ENCODE measurements around the gene NPTX2. TPM values are rescaled to one million over a fixed set of nuclear protein-coding genes. Genes with fewer than 3 reads are reported as not detected.

NPTX2 gene
- total RNA-seq, 3 donors from 2014 or later (not counting 1 experiment from before 2014, with no cell fraction given), result 0.14 TPM; not detected in 2

DNA sequence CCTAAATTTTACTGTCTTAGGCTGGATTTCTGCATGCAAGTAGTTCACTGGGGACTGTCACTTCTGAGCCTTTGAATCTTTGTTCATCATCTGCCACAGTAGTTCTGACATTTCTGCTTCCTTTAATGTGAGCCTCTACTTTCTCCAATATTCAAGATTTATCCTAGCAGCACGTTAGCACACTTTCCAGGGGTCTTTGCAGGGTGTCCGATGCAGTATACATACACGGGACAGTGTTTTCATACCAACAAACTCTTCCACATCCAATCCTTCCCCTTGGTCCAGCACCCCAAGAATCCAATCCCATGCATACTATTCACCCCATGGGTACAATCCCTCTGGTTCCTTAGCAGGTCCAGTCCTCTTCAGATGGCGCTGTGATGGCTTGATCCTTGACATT, 22.7 kb upstream of the NPTX2 start:
- Histone ChIP-seq H3K27me3 (ENCODE audit: control insufficient read depth, insufficient read depth, low read length) (no peaks in the 10 kb centered on the region), H3K27ac (ENCODE audit: low read length) (no peak overlapping the region), H3K9me3 (ENCODE audit: control insufficient read depth, insufficient read depth, low read length) (no peaks in the 10 kb centered on the region), H3K4me3 (ENCODE audit: low read length) (no peak overlapping the region), H3K36me3 (ENCODE audit: control insufficient read depth, insufficient read depth, low read length) (no peaks in the 10 kb centered on the region), H3K4me1 (ENCODE audit: control insufficient read depth, insufficient read depth, low read length) (no peaks in the 10 kb centered on the region)
- TF ChIP-seq, protein P1, sequence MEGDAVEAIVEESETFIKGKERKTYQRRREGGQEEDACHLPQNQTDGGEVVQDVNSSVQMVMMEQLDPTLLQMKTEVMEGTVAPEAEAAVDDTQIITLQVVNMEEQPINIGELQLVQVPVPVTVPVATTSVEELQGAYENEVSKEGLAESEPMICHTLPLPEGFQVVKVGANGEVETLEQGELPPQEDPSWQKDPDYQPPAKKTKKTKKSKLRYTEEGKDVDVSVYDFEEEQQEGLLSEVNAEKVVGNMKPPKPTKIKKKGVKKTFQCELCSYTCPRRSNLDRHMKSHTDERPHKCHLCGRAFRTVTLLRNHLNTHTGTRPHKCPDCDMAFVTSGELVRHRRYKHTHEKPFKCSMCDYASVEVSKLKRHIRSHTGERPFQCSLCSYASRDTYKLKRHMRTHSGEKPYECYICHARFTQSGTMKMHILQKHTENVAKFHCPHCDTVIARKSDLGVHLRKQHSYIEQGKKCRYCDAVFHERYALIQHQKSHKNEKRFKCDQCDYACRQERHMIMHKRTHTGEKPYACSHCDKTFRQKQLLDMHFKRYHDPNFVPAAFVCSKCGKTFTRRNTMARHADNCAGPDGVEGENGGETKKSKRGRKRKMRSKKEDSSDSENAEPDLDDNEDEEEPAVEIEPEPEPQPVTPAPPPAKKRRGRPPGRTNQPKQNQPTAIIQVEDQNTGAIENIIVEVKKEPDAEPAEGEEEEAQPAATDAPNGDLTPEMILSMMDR (IDR thresholded peaks at IDR 0.05), result no peak
- Mint-ChIP-seq H3K27ac (no peak overlapping the region), H3K9me3 (no peaks in the 10 kb centered on the region), H3K4me3 (no peak overlapping the region), H3K4me1 (no peaks in the 10 kb centered on the region), H3K36me3 (no peaks in the 10 kb centered on the region), H3K27me3 (ENCODE audit: low read depth in 2 of 2) (peaks cover 0 to 2% of the 10 kb centered on the region in 2 donors)
- ATAC-seq (no peak), DNase-seq (no peak)
- WGBS (ENCODE audit: insufficient coverage), result 84% methylated on average over 4 of the region's 4 CpGs
- intact Hi-C loops (cut with micrococcal nuclease), result no loop called here

GRCh38 chr7:98594787-98595186, 22.3 kb upstream of the NPTX2 start:
- H3K36me3 ChIP-seq (ENCODE audit: control insufficient read depth, insufficient read depth, low read length), result no peaks in the 10 kb centered on the region
- no peaks in the 10 kb centered on the region for H3K4me1 ChIP-seq (ENCODE audit: control insufficient read depth, insufficient read depth, low read length)
- H3K27ac ChIP-seq (ENCODE audit: low read length), result no peak overlapping the region
- WGBS (ENCODE audit: insufficient coverage), result 62% methylated on average over 5 of the region's 5 CpGs
- H3K27me3 Mint-ChIP-seq (ENCODE audit: low read depth in 2 of 2), result peaks cover 0 to 2% of the 10 kb centered on the region in 2 donors
- H3K9me3 ChIP-seq (ENCODE audit: control insufficient read depth, insufficient read depth, low read length), result no peaks in the 10 kb centered on the region
- TF ChIP-seq, protein P1 (IDR thresholded peaks at IDR 0.05), result no peak
- ATAC-seq, result no peak
- no peaks in the 10 kb centered on the region for H3K36me3 Mint-ChIP-seq
- H3K4me3 ChIP-seq (ENCODE audit: low read length), result no peak overlapping the region
- H3K4me3 Mint-ChIP-seq, result no peak overlapping the region
- no peak overlapping the region for H3K27ac Mint-ChIP-seq
- intact Hi-C loops (cut with micrococcal nuclease), result no loop called here
- no peaks in the 10 kb centered on the region for H3K27me3 ChIP-seq (ENCODE audit: control insufficient read depth, insufficient read depth, low read length)
- no peaks in the 10 kb centered on the region for H3K4me1 Mint-ChIP-seq
- DNase-seq, result no peak
- H3K9me3 Mint-ChIP-seq, result no peaks in the 10 kb centered on the region

GRCh38 chr7:98598846-98599615, 18.1 kb upstream of the NPTX2 start:
- H3K27me3 ChIP-seq (ENCODE audit: control insufficient read depth, insufficient read depth, low read length), result no peaks in the 10 kb centered on the region
- no peaks in the 10 kb centered on the region for H3K4me1 ChIP-seq (ENCODE audit: control insufficient read depth, insufficient read depth, low read length)
- Mint-ChIP-seq H3K27me3 (ENCODE audit: low read depth in 2 of 2) (peaks cover 0 to 2% of the 10 kb centered on the region in 2 donors), H3K36me3 (no peaks in the 10 kb centered on the region), H3K27ac (no peak overlapping the region), H3K4me1 (no peaks in the 10 kb centered on the region), H3K4me3 (no peak overlapping the region), H3K9me3 (no peaks in the 10 kb centered on the region)
- no peak overlapping the region for H3K4me3 ChIP-seq (ENCODE audit: low read length)
- TF ChIP-seq, protein P1 (IDR thresholded peaks at IDR 0.05), result no peak
- H3K36me3 ChIP-seq (ENCODE audit: control insufficient read depth, insufficient read depth, low read length), result no peaks in the 10 kb centered on the region
- ATAC-seq, result no peak
- WGBS (ENCODE audit: insufficient coverage), result 70% methylated on average over 2 of the region's 6 CpGs
- DNase-seq, result no peak
- intact Hi-C loops (cut with micrococcal nuclease), result no loop called here
- H3K9me3 ChIP-seq (ENCODE audit: control insufficient read depth, insufficient read depth, low read length), result no peaks in the 10 kb centered on the region
- no peak overlapping the region for H3K27ac ChIP-seq (ENCODE audit: low read length)

DNA sequence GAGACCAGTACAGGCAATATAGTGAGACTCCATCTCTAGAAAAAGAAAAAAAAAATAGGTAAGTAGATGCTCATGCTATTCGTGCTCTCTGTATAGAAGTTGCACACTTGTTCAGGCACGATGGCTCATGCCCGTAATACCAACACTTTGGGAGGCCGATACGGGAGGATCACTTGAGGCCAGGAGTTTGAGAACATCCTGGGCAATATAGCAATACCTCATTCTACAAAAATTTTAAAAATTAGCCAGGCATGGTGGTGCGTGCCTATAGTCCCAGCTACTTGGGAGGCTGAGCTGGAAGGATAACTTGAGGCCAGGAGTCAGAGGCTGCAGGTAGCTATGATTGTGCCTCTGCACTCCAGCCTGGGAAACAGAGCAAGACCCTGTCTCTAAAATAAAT, 17.2 kb upstream of the NPTX2 start:
- no peaks in the 10 kb centered on the region for H3K27me3 Mint-ChIP-seq (ENCODE audit: low read depth in 2 of 2)

More for the DNA sequence above, 17.2 kb upstream of the NPTX2 start:
- H3K27ac ChIP-seq (ENCODE audit: low read length), result no peak overlapping the region
- no peaks in the 10 kb centered on the region for H3K36me3 Mint-ChIP-seq
- H3K9me3 Mint-ChIP-seq, result no peaks in the 10 kb centered on the region
- 89% methylated on average over 6 of the region's 6 CpGs for WGBS (ENCODE audit: insufficient coverage)
- no peak overlapping the region for H3K4me3 ChIP-seq (ENCODE audit: low read length)
- ATAC-seq (no peak), DNase-seq (no peak)
- no peak overlapping the region for H3K4me3 Mint-ChIP-seq
- no peaks in the 10 kb centered on the region for H3K36me3 ChIP-seq (ENCODE audit: control insufficient read depth, insufficient read depth, low read length)
- H3K27me3 ChIP-seq (ENCODE audit: control insufficient read depth, insufficient read depth, low read length), result no peaks in the 10 kb centered on the region
- H3K4me1 ChIP-seq (ENCODE audit: control insufficient read depth, insufficient read depth, low read length), result no peaks in the 10 kb centered on the region
- TF ChIP-seq, protein P1 (IDR thresholded peaks at IDR 0.05), result no peak
- H3K9me3 ChIP-seq (ENCODE audit: control insufficient read depth, insufficient read depth, low read length), result no peaks in the 10 kb centered on the region
- no peak overlapping the region for H3K27ac Mint-ChIP-seq
- intact Hi-C loops (cut with micrococcal nuclease), result no loop called here
- H3K4me1 Mint-ChIP-seq, result no peaks in the 10 kb centered on the region

All from natural killer cell (primary cell).